Thyroid gland (tissue), 4 donors: ENCODE measurements around the gene ZC3H15.
A peak's percentile ranks its signal among the peaks of the same experiment; 100 is the strongest.

Experiments used
- POLR2A ChIP-seq, 2 donors: fragments of 450-650 bp; IDR thresholded peaks; one replicate each; pipeline ENCODE4 v1.6.1; 2017; ENCODE audit warnings: antibody characterized with exemption in 2 of 2, mild to moderate bottlenecking in 2 of 2, moderate library complexity in 1 of 2
- TF ChIP-seq, protein P1 (sequence below), 6 experiments: fragments of 200-600 bp in 3 of 6; fragments of 450-650 bp in 3 of 6; sonication (generic) in 3 of 6; IDR thresholded peaks; one replicate each; pipeline ENCODE4 v1.5.1; 2016 to 2019; ENCODE audit warnings: antibody characterized with exemption in 6 of 6, mild to moderate bottlenecking in 2 of 6, inconsistent platforms in 1 of 6, moderate library complexity in 1 of 6

DNA sequence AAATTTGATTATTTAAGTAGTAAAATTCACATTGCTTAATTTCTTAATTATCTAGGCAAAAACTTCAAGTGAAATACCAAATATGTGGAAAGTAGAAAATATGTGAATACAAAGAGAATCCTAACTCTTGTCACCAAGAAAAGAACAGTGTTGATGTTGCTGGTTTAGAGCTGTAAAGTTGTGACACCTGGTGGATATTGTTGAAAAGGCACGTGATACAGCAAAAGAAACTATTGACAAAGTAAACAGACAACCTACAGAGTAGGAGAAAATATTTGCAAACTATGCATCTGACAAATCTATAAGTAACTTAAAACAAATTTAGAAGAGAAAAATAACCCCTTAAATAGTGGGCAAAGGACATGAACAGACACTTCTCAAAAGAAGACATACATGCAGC lies 25.6 kb upstream of the ZC3H15 start:
- TF ChIP-seq, protein P1, sequence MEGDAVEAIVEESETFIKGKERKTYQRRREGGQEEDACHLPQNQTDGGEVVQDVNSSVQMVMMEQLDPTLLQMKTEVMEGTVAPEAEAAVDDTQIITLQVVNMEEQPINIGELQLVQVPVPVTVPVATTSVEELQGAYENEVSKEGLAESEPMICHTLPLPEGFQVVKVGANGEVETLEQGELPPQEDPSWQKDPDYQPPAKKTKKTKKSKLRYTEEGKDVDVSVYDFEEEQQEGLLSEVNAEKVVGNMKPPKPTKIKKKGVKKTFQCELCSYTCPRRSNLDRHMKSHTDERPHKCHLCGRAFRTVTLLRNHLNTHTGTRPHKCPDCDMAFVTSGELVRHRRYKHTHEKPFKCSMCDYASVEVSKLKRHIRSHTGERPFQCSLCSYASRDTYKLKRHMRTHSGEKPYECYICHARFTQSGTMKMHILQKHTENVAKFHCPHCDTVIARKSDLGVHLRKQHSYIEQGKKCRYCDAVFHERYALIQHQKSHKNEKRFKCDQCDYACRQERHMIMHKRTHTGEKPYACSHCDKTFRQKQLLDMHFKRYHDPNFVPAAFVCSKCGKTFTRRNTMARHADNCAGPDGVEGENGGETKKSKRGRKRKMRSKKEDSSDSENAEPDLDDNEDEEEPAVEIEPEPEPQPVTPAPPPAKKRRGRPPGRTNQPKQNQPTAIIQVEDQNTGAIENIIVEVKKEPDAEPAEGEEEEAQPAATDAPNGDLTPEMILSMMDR (IDR thresholded peaks at IDR 0.05), result peak in 3 of 6 experiments; percentile 23 to 35 (median 34)
- no peak for TF ChIP-seq POLR2A (IDR thresholded peaks at IDR 0.05)
